Measurements from ENCODE around the gene PRKG1.
A peak's percentile ranks its signal among the peaks of the same experiment; 100 is the strongest.

Gene PRKG1

DNA sequence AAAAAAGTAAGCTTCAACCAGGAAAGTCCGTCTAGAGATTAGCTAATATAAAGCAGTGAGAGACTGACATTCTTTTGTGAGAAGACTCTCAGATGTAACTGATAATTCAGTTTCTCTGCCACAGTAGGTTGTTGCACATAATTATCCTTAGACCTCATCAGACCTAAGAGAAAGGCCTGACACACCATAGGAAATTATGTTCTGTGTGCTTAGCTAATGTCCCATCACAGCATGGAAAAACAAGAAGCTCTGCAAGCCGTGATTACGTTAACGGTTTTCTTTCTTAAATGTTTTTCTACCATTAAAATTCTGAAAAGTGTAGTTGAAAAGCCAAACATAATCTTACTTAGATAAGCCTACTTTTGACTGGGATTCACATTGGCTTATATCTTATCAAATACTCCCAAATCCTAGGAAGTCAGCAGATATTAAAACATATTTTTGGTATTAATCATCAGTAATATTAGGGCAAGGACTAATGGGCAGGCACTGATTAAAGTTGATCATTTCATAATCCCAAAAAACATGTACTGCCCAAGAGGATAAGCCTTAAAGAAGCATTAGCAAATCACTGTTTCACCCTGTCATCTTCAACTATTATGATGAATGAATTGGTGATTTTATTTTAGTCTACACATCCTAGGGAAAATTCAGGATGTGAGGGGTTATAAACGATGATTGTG is 619.9 kb downstream of the PRKG1 start:
- H3K4me3 ChIP-seq (replicated peaks; ENCODE audit: insufficient read depth, low read length), result no peak overlapping the region
- no peak overlapping the region for H3K27ac ChIP-seq (replicated peaks)
- H3K27me3 ChIP-seq (ENCODE audit: insufficient read depth, poor library complexity, severe bottlenecking), result no peaks in the 10 kb centered on the region
- TF ChIP-seq POLR2AphosphoS5 (IDR thresholded peaks at IDR 0.05; ENCODE audit: low read depth) (no peak), CTCF (IDR thresholded peaks at IDR 0.05; ENCODE audit: insufficient read depth, low read length) (no peak), GABPA (IDR thresholded peaks at IDR 0.05; ENCODE audit: low read depth) (no peak), SPI1 (IDR thresholded peaks at IDR 0.05; ENCODE audit: borderline replicate concordance, low read depth) (no peak)
- TF ChIP-seq, protein P1, sequence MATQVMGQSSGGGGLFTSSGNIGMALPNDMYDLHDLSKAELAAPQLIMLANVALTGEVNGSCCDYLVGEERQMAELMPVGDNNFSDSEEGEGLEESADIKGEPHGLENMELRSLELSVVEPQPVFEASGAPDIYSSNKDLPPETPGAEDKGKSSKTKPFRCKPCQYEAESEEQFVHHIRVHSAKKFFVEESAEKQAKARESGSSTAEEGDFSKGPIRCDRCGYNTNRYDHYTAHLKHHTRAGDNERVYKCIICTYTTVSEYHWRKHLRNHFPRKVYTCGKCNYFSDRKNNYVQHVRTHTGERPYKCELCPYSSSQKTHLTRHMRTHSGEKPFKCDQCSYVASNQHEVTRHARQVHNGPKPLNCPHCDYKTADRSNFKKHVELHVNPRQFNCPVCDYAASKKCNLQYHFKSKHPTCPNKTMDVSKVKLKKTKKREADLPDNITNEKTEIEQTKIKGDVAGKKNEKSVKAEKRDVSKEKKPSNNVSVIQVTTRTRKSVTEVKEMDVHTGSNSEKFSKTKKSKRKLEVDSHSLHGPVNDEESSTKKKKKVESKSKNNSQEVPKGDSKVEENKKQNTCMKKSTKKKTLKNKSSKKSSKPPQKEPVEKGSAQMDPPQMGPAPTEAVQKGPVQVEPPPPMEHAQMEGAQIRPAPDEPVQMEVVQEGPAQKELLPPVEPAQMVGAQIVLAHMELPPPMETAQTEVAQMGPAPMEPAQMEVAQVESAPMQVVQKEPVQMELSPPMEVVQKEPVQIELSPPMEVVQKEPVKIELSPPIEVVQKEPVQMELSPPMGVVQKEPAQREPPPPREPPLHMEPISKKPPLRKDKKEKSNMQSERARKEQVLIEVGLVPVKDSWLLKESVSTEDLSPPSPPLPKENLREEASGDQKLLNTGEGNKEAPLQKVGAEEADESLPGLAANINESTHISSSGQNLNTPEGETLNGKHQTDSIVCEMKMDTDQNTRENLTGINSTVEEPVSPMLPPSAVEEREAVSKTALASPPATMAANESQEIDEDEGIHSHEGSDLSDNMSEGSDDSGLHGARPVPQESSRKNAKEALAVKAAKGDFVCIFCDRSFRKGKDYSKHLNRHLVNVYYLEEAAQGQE (IDR thresholded peaks at IDR 0.05; ENCODE audit: insufficient replicate concordance, low read depth), result no peak
- DNase-seq (ENCODE audit: low read depth in 1 of 2, low spot score in 1 of 2), result no peak

- TF ChIP-seq SPI1 (IDR thresholded peaks at IDR 0.05; ENCODE audit: borderline replicate concordance, low read depth), result no peak
- TF ChIP-seq, protein P1 (IDR thresholded peaks at IDR 0.05; ENCODE audit: insufficient replicate concordance, low read depth), result no peak
- TF ChIP-seq POLR2AphosphoS5 (IDR thresholded peaks at IDR 0.05; ENCODE audit: low read depth), result no peak
- no peak for TF ChIP-seq CTCF (IDR thresholded peaks at IDR 0.05; ENCODE audit: insufficient read depth, low read length)
- no peak for TF ChIP-seq GABPA (IDR thresholded peaks at IDR 0.05; ENCODE audit: low read depth)
- Histone ChIP-seq H3K4me3 (replicated peaks; ENCODE audit: insufficient read depth, low read length) (no peak overlapping the region), H3K27me3 (ENCODE audit: insufficient read depth, poor library complexity, severe bottlenecking) (no peaks in the 10 kb centered on the region), H3K27ac (replicated peaks) (no peak overlapping the region)
- DNase-seq (ENCODE audit: low read depth in 1 of 2, low spot score in 1 of 2), result peak in 1 of 2 experiments; percentile 24
Measured at GRCh38 chr10:51696251-51696650, 622.0 kb downstream of the PRKG1 start.

- TF ChIP-seq CTCF (IDR thresholded peaks at IDR 0.05; ENCODE audit: insufficient read depth, low read length), result no peak
- no peak for TF ChIP-seq GABPA (IDR thresholded peaks at IDR 0.05; ENCODE audit: low read depth)
- TF ChIP-seq POLR2AphosphoS5 (IDR thresholded peaks at IDR 0.05; ENCODE audit: low read depth), result no peak
- TF ChIP-seq, protein P1 (IDR thresholded peaks at IDR 0.05; ENCODE audit: insufficient replicate concordance, low read depth), result no peak
- TF ChIP-seq SPI1 (IDR thresholded peaks at IDR 0.05; ENCODE audit: borderline replicate concordance, low read depth), result no peak
- Histone ChIP-seq H3K27me3 (ENCODE audit: insufficient read depth, poor library complexity, severe bottlenecking) (no peaks in the 10 kb centered on the region), H3K27ac (replicated peaks) (peak overlapping the region; percentile 99), H3K4me3 (replicated peaks; ENCODE audit: insufficient read depth, low read length) (peak overlapping the region; percentile 73)
- DNase-seq (ENCODE audit: low read depth in 1 of 2, low spot score in 1 of 2), result no peak
Measured at GRCh38 chr10:51698473-51699063, 624.3 kb downstream of the PRKG1 start.

Measured in HL-60 (cell line).